HL-60/S4 treated with retinoic acid at 250 ng/mL for 4 days and 3 days (cell line): ENCODE results near the gene PRRC2C.
"Not testable (repeated sequence)": the region's sequence is repeated elsewhere in the genome, so short reads cannot be mapped to it uniquely, and the experiment has no call there.

Experiments
- in situ Hi-C: fragments of 300-500 bp; cut with MboI; formaldehyde crosslinking; loops from 2 replicates; pipeline ENCODE4 v1.7.0; 2022; ENCODE audit warnings: low sequenced_read_pairs

Gene PRRC2C

DNA sequence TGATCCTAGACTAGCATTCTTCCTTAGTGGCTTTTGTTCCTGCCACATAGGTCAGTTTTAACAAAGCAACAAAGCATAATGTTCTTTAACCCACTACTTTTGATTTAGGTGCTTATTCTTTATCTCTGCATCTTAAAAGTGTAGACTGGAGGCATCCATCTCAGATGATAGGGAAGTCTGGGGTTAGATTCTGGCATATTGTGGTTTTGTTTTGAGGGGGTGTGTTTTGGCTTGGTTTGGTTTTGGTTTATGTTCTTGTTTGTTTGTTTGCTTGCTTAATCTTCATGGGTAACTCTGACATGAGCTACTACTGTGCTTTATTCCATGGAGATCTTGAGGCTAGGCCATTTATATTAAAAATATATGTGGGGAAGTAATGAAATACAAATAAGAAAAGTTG is 96.4 kb downstream of the PRRC2C start:
- in situ Hi-C loops: no loop called here

- in situ Hi-C loops: no loop called here
These were observed 97.3 kb downstream of the PRRC2C start for GRCh38 chr1:171582589-171582988.

GRCh38 chr1:171583591-171584201 is 98.4 kb downstream of the PRRC2C start:
- in situ Hi-C loops: no loop called here

GRCh38 chr1:171585715-171586114 is 100.4 kb downstream of the PRRC2C start:
- in situ Hi-C loops: no loop called here

DNA sequence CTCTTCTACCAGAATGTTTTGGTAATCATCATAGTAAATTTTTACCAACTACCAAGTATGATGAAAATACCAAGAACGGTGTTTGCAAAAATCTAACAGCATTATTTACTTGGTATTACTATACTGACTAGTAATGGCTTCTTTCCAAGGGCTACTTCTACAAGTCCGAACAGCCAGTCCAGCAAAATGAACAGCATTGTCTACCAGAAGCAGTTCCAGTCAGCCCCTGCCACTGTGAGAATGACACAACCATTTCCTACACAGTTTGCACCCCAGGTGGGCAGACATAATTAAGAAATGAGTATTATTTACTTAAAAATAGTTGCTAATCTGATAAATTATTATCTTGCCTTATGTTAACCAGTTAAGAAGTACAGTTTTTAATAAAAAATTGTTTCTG is 102.9 kb downstream of the PRRC2C start:
- in situ Hi-C loops: no loop called here

DNA sequence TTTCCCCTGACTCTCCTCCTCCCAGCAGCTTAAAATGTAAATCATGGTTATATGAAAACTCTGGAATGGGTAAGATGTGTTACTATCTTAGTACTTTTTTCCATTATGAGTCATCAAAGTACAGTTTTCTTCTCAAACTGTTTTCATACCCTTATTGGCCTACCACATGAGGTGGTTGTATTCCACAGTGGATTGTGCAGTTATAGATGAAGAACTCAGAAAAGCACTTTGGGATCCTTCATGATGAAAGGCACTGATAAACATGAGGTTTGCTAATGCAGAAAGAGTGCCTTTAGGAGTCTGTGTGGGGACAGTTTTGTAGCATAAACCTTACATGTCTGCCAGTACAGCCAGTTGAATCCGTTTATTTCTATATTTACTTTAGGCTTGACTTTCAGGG is 104.7 kb downstream of the PRRC2C start:
- in situ Hi-C loops: no loop called here

DNA sequence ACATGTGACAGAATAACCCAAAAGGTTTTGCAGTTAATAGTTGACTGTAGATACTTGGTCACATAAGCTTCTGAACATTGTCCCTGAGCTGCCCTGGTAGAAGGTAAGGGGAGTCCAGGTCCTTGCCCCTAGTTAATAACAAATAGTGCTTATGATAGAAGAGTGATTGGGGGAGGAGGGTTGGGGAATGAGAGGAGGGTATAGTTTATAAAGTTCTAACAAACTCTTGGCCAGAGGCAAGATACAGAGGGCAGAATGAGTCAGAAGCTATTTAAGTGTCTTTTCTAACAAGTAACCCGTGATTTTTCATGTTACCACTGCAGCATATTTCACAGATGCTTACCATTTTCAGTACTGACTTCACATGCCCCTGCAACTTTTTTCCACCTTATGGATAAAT is 110.0 kb downstream of the PRRC2C start:
- in situ Hi-C loops: no loop called here

- in situ Hi-C loops: no loop called here
These were observed 110.8 kb downstream of the PRRC2C start for GRCh38 chr1:171596119-171596518.

GRCh38 chr1:171596705-171597104 is 111.4 kb downstream of the PRRC2C start:
- in situ Hi-C loops: no loop called here

- in situ Hi-C loops: no loop called here
These were observed 111.9 kb downstream of the PRRC2C start for GRCh38 chr1:171597203-171597602.

GRCh38 chr1:171600310-171600709 is 115.0 kb downstream of the PRRC2C start:
- in situ Hi-C loops: not testable (repeated sequence)

- in situ Hi-C loops: no loop called here
These were observed 115.5 kb downstream of the PRRC2C start for GRCh38 chr1:171600862-171601261.

- in situ Hi-C loops: not testable (repeated sequence)
These were observed 117.7 kb downstream of the PRRC2C start for GRCh38 chr1:171603042-171603441.

- in situ Hi-C loops: no loop called here
These were observed 121.1 kb downstream of the PRRC2C start for GRCh38 chr1:171606402-171606941.

GRCh38 chr1:171610385-171610784 is 125.1 kb downstream of the PRRC2C start:
- in situ Hi-C loops: no loop called here

DNA sequence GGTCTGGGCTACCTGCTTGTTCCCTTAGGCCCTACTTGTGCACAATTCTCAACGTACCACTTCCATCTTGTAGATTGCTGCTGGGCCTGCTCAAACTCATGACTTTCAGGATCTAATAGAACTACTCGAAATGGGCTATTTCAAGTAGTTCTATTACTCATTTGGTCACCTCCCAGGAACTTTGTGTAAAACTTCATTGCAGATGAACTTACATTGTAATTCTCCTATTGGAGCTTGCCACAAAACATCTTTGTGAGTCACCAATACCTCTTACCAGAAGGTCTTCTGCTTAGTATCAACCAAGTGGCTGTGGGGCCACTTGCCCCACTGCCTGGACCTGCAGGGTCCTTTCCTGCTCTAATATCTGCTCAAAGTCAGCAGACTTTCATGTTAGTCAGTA is 126.0 kb downstream of the PRRC2C start:
- in situ Hi-C loops: no loop called here

DNA sequence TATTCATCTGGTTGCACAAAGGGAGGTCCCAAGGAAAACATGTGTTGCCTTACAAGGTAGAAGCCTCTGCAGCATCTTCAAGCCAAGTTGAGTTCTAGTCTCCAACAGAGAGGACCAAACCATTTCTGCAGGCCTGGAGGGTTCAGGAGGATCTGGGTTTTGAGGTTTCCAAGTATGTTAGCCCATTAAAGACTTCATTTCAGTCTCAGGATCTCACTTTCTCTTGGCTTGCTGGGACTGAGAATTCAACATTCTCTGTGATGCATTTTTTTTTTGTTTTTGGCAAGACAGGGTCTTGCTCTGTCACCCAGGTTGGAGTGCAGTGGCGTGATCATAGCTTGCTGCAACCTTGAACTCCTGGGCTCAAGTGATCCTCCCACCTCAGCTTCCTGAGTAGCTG is 128.0 kb downstream of the PRRC2C start:
- in situ Hi-C loops: no loop called here

- in situ Hi-C loops: not testable (repeated sequence)
These were observed 130.0 kb downstream of the PRRC2C start for GRCh38 chr1:171615122-171615906.

- in situ Hi-C loops: no loop called here
These were observed 131.3 kb downstream of the PRRC2C start for GRCh38 chr1:171616586-171616985.

DNA sequence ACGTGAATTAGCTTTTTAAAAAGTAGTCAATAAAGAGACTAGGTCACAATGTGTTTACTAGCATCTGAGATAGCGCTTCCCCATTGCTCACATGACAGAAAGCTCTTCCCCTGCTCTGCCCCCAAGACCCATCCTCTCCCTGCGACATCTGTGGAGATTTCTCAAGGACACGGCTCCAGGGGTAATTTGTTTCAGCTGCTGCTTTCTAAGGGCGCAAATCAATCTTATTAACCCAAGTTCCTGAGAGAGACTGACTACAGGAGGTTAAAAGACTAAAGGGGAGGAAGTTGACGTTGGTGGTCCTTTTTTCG is 136.8 kb downstream of the PRRC2C start, which contains the start of gene MYOCOS:
TSS of gene MYOCOS (plus strand) at position 92 of the 311 bp plus-strand sequence. CDS start 1,641 bp downstream, outside the sequence.
- in situ Hi-C loops: no loop called here

GRCh38 chr1:171623651-171624331 is 138.5 kb downstream of the PRRC2C start:
- in situ Hi-C loops: no loop called here

- in situ Hi-C loops: loop anchor here (25.0 kb wide), 1 partner anchor 362 kb away; no protein-coding TSS in a partner anchor
These were observed 139.9 kb downstream of the PRRC2C start for GRCh38 chr1:171625225-171625624.
